ENCODE results near the gene TNPO3. TPM values are rescaled to one million over a fixed set of nuclear protein-coding genes. Genes with fewer than 3 reads are reported as not detected.
"Not testable (repeated sequence)": the region's sequence is repeated elsewhere in the genome, so short reads cannot be mapped to it uniquely, and the experiment has no call there.

The TNPO3 gene
- total RNA-seq, 2 donors from 2014 or later: 36.8 to 46.6 TPM

DNA sequence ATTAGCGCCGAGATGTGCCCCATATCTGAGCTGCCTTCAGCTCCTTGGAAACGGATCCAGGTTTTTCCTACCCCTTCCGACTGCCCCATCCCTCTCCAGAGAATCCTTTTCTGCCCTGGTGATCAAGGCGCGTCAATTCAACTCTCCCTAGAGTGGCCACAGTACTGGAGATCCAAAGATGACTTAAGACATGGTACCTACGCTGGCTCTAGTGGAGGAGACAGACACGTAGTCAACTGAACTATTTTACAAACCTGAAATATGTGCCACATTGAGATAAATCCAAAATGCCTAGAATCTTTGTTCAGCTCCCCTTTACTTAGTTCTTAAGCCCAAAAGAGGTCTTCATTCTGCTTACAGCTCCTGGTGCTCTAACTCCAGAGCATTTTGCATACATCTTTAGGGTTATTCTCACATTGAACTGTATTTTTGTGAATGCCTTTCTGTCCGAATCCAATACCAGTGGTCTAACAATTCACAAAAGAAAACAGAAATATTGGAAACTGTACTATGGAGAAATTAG lies 444 bp upstream of the TNPO3 start:
- TF ChIP-seq, protein P1, sequence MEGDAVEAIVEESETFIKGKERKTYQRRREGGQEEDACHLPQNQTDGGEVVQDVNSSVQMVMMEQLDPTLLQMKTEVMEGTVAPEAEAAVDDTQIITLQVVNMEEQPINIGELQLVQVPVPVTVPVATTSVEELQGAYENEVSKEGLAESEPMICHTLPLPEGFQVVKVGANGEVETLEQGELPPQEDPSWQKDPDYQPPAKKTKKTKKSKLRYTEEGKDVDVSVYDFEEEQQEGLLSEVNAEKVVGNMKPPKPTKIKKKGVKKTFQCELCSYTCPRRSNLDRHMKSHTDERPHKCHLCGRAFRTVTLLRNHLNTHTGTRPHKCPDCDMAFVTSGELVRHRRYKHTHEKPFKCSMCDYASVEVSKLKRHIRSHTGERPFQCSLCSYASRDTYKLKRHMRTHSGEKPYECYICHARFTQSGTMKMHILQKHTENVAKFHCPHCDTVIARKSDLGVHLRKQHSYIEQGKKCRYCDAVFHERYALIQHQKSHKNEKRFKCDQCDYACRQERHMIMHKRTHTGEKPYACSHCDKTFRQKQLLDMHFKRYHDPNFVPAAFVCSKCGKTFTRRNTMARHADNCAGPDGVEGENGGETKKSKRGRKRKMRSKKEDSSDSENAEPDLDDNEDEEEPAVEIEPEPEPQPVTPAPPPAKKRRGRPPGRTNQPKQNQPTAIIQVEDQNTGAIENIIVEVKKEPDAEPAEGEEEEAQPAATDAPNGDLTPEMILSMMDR (IDR thresholded peaks at IDR 0.05): no peak
- Histone ChIP-seq H3K9ac (ENCODE audit: low read depth in 2 of 2, low read length in 2 of 2) (peak overlapping the region; percentile 65 to 85), H3K4me1 (no peaks in the 10 kb centered on the region), H3K27me3 (no peaks in the 10 kb centered on the region), H3K9me3 (no peaks in the 10 kb centered on the region), H3K4me3 (peak overlapping the region; percentile 98), H3K36me3 (no peaks in the 10 kb centered on the region), H3K27ac (peak overlapping the region; percentile 98)
- intact Hi-C loops (cut with DNase I): no loop called here
- no peak for DNase-seq

- Histone ChIP-seq H3K9me3 (no peaks in the 10 kb centered on the region), H3K27ac (peak overlapping the region; percentile 98), H3K9ac (ENCODE audit: low read depth in 2 of 2, low read length in 2 of 2) (peak overlapping the region; percentile 85 to 86), H3K4me1 (no peaks in the 10 kb centered on the region), H3K27me3 (no peaks in the 10 kb centered on the region), H3K4me3 (peak overlapping the region; percentile 98), H3K36me3 (no peaks in the 10 kb centered on the region)
- TF ChIP-seq, protein P1 (IDR thresholded peaks at IDR 0.05): no peak
- no peak for DNase-seq
- intact Hi-C loops (cut with DNase I): no loop called here
Observed at GRCh38 chr7:129053938-129054437, 923 bp downstream of the TNPO3 start.

DNA sequence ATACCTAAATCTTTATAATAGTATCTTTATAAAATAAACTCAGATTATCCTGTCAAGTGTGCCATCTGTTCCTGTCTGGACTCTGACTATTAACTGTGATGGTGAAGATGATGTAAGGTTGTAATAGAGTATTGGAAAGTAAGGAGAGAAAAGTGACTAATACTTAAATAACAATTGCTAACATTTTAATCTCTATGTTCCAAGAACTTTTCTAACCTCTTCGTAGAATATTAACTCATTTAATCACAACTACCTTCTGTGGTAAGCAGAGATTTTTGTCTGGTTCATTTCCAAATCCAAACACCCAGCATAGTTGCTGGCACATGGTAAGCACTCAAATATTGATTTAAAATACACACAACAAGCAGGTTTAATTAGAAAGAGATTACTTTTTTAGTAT lies 2.5 kb downstream of the TNPO3 start:
- no peak for DNase-seq
- H3K9me3 ChIP-seq: no peaks in the 10 kb centered on the region
- H3K27me3 ChIP-seq: no peaks in the 10 kb centered on the region
- no peak overlapping the region for H3K9ac ChIP-seq (ENCODE audit: low read depth in 2 of 2, low read length in 2 of 2)
- H3K4me3 ChIP-seq: no peak overlapping the region
- H3K36me3 ChIP-seq: no peaks in the 10 kb centered on the region
- TF ChIP-seq, protein P1 (IDR thresholded peaks at IDR 0.05): no peak
- intact Hi-C loops (cut with DNase I): no loop called here
- no peaks in the 10 kb centered on the region for H3K4me1 ChIP-seq
- no peak overlapping the region for H3K27ac ChIP-seq

DNA sequence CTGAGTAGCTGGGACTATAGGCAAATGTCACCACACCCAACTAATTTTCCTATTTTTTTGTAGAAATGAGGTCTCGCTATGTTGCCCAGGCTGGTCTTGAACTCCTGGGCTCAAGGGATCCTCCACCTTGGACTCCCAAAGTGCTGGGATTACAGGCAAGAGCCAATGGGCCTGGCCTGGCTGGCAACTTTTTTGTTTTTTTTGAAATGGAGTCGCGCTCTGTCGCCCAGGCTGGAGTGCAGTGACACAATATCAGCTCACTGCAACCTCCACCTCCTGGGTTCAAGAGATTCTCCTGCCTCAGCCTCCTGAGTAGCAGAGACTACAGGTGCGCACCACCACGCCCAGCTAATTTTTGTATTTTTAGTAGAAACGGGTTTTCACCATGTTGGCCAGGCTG lies 3.5 kb downstream of the TNPO3 start:
- DNase-seq; H3K4me3 ChIP-seq; H3K4me1 ChIP-seq; H3K36me3 ChIP-seq; H3K9me3 ChIP-seq; intact Hi-C loops (cut with DNase I); H3K27me3 ChIP-seq; H3K27ac ChIP-seq; H3K9ac ChIP-seq (ENCODE audit: low read depth in 2 of 2, low read length in 2 of 2): not testable (repeated sequence)

- TF ChIP-seq, protein P1 (IDR thresholded peaks at IDR 0.05): no peak
- no peak overlapping the region for H3K9ac ChIP-seq (ENCODE audit: low read depth in 2 of 2, low read length in 2 of 2)
- no peak overlapping the region for H3K27ac ChIP-seq
- intact Hi-C loops (cut with DNase I): no loop called here
- no peak overlapping the region for H3K4me3 ChIP-seq
- H3K36me3 ChIP-seq: no peaks in the 10 kb centered on the region
- H3K27me3 ChIP-seq: no peaks in the 10 kb centered on the region
- H3K4me1 ChIP-seq: no peaks in the 10 kb centered on the region
- H3K9me3 ChIP-seq: no peaks in the 10 kb centered on the region
- no peak for DNase-seq
Observed at GRCh38 chr7:129047761-129048160, 7.2 kb downstream of the TNPO3 start.

DNA sequence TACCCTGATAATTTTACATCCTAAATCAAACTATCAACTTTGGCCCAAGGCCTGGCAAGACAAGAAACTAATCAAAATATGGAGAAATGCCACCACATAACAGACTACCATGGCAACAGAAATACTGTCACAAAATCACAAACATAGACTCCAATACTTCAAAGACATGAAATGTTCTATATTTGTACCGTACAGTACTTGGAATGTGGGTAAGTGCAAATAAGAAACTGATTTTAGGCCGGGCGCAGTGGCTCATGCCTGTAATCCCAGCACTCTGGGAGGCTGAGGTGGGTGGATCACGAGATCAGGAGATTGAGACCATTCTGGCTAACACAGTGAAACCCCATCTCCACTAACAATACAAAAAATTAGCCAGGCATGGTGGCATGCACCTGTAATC lies 9.2 kb downstream of the TNPO3 start:
- no peaks in the 10 kb centered on the region for H3K36me3 ChIP-seq
- no peaks in the 10 kb centered on the region for H3K9me3 ChIP-seq
- H3K9ac ChIP-seq (ENCODE audit: low read depth in 2 of 2, low read length in 2 of 2): no peak overlapping the region
- H3K4me3 ChIP-seq: no peak overlapping the region
- intact Hi-C loops (cut with DNase I): no loop called here
- H3K4me1 ChIP-seq: no peaks in the 10 kb centered on the region
- no peak for DNase-seq
- H3K27me3 ChIP-seq: no peaks in the 10 kb centered on the region
- H3K27ac ChIP-seq: no peak overlapping the region
- TF ChIP-seq, protein P1 (IDR thresholded peaks at IDR 0.05): no peak
